HG03103 (cell line): ENCODE measurements around the gene MOB3B.

ENCODE experiments used
- ATAC-seq: cut with Tn5 transposase; IDR thresholded peaks from one replicate; pipeline ENCODE4 v1.9.1; 2021; ENCODE audit warnings: low read depth; ENCODE audit not compliant: unreplicated experiment

MOB3B gene

GRCh38 chr9:27529316-27530278 is at the start of gene MOB3B:
Gene MOB3B (minus strand): TSS chr9:27529814. CDS start chr9:27455550, 74,264 bp downstream.
- ATAC-seq: peak; percentile 74

- ATAC-seq: peak; percentile 80
Measured at GRCh38 chr9:27573634-27574590, 44.3 kb upstream of the MOB3B start.

- peak; percentile 57 for ATAC-seq
Measured at GRCh38 chr9:27572918-27573633, 43.5 kb upstream of the MOB3B start, which contains the start of gene C9orf72. Gene C9orf72 (minus strand): TSS chr9:27573481. CDS start chr9:27567120, 6,361 bp downstream.

GRCh38 chr9:27572566-27572917 is 42.9 kb upstream of the MOB3B start:
- ATAC-seq: peak; percentile 36

GRCh38 chr9:27572061-27572460 is 42.4 kb upstream of the MOB3B start:
- ATAC-seq: no peak

GRCh38 chr9:27571011-27571410 is 41.4 kb upstream of the MOB3B start:
- no peak for ATAC-seq

- ATAC-seq: no peak
Measured at GRCh38 chr9:27569406-27569805, 39.8 kb upstream of the MOB3B start.

GRCh38 chr9:27566118-27566517 is 36.5 kb upstream of the MOB3B start:
- ATAC-seq: no peak

GRCh38 chr9:27565696-27566095 is 36.1 kb upstream of the MOB3B start:
- ATAC-seq: no peak

- no peak for ATAC-seq
Measured at GRCh38 chr9:27564670-27565069, 35.1 kb upstream of the MOB3B start.

GRCh38 chr9:27563738-27564430 is 34.3 kb upstream of the MOB3B start:
- no peak for ATAC-seq

GRCh38 chr9:27561685-27562084 is 32.1 kb upstream of the MOB3B start:
- peak; percentile 45 for ATAC-seq

- no peak for ATAC-seq
Measured at GRCh38 chr9:27560457-27560856, 30.8 kb upstream of the MOB3B start.

- no peak for ATAC-seq
Measured at GRCh38 chr9:27558307-27558706, 28.7 kb upstream of the MOB3B start.

- ATAC-seq: no peak
Measured at GRCh38 chr9:27556470-27556869, 26.9 kb upstream of the MOB3B start.

GRCh38 chr9:27554712-27555111 is 25.1 kb upstream of the MOB3B start:
- no peak for ATAC-seq

- no peak for ATAC-seq
Measured at GRCh38 chr9:27549196-27549755, 19.7 kb upstream of the MOB3B start.

GRCh38 chr9:27548055-27548741 is 18.6 kb upstream of the MOB3B start:
- ATAC-seq: no peak

- no peak for ATAC-seq
Measured at GRCh38 chr9:27545471-27545870, 15.9 kb upstream of the MOB3B start.
